GM10266 (cell line): Measurements from ENCODE around the gene IFRD2.

ENCODE experiments used
- DNase-seq: peaks from one replicate; pipeline ENCODE4 v3.0.0; 2012; ENCODE audit errors: extremely low spot score
- CTCF ChIP-seq: IDR thresholded peaks from 2 replicates; pipeline ENCODE4 v1.5.1; 2012; ENCODE audit warnings: mild to moderate bottlenecking, low read depth; ENCODE audit not compliant: control insufficient read depth, insufficient read depth; ENCODE audit errors: missing control alignments

The IFRD2 gene

GRCh38 chr3:50237754-50238548, 54.3 kb downstream of the IFRD2 start:
- TF ChIP-seq CTCF, result no peak
- peak; percentile 89 for DNase-seq
